H1 (cell line): ENCODE data around the gene KRTAP20-1. TPM values are rescaled to one million over a fixed set of nuclear protein-coding genes. Genes with fewer than 3 reads are reported as not detected.

Source experiments
- CTCF ChIA-PET: fragments of 300-600 bp; sonication (Branson Sonifier 250); formaldehyde crosslinking; loops from one replicate; lab custom pipeline; 2021; ENCODE audit not compliant: partially characterized antibody; lab: Charles Lee
- POLR2A ChIA-PET: fragments of 300-600 bp; sonication (Branson Sonifier 250); formaldehyde crosslinking; loops from one replicate; lab custom pipeline; 2021; ENCODE audit warnings: inconsistent platforms; ENCODE audit not compliant: partially characterized antibody; lab: Charles Lee
- DNase-seq, 2 experiments: peaks; one replicate each; pipeline versions ENCODE4 v3.0.0 to v3.0.0-alpha.2; 2010 to 2022; ENCODE audit warnings: low spot score in 2 of 2, low read depth in 1 of 2, mixed read lengths in 1 of 2
- FAIRE-seq: peaks from 2 replicates; lab custom pipeline; 2011; peaks lifted over from hg19 to GRCh38; lab: Jason Lieb, UNC
- H2AFZ ChIP-seq: 2 replicates; pipeline ENCODE4 v1.8.1; 2012; ENCODE audit warnings: low read length, inconsistent platforms
- H2AK5ac ChIP-seq: 2 replicates; pipeline ENCODE4 v1.6.1; 2013; ENCODE audit warnings: low read depth, low read length
- H2BK120ac ChIP-seq: replicated peaks from 2 replicates; pipeline ENCODE3; 2013; ENCODE audit warnings: low read depth, low read length, inconsistent platforms
- H2BK12ac ChIP-seq: 2 replicates; pipeline ENCODE4 v1.6.1; 2013; ENCODE audit warnings: low read depth, low read length
- H2BK15ac ChIP-seq: 2 replicates; pipeline ENCODE4 v1.6.1; 2013; ENCODE audit warnings: low read length
- H2BK20ac ChIP-seq: 2 replicates; pipeline ENCODE4 v1.6.1; 2013; ENCODE audit warnings: low read length
- H2BK5ac ChIP-seq: 2 replicates; pipeline ENCODE4 v1.6.1; 2013; ENCODE audit warnings: low read depth, low read length
- H3K14ac ChIP-seq: 2 replicates; pipeline ENCODE4 v1.6.1; 2013; ENCODE audit warnings: inconsistent platforms; ENCODE audit not compliant: insufficient read length
- H3K18ac ChIP-seq: 2 replicates; pipeline ENCODE4 v1.6.1; 2013; ENCODE audit warnings: low read length; ENCODE audit errors: extremely low read depth
- H3K23ac ChIP-seq: 2 replicates; pipeline ENCODE4 v1.6.1; 2013; ENCODE audit warnings: inconsistent platforms; ENCODE audit not compliant: insufficient read length
- H3K23me2 ChIP-seq: 2 replicates; pipeline ENCODE4 v1.6.1; 2013; ENCODE audit warnings: low read depth, low read length
- H3K27ac ChIP-seq: 2 replicates; pipeline ENCODE4 v1.6.1; 2011; ENCODE audit warnings: low read depth, low read length, inconsistent platforms
- H3K27me3 ChIP-seq, 4 experiments: replicated peaks in 1 of 4; 1 replicate in 1 of 4; 2 replicates in 3 of 4; pipeline versions ENCODE4 v1.6.1 to v1.8.1; 2011 to 2013; ENCODE audit warnings: low read length in 3 of 4, mild to moderate bottlenecking in 3 of 4, inconsistent platforms in 2 of 4, mixed read lengths in 2 of 4, moderate library complexity in 1 of 4; ENCODE audit not compliant: control insufficient read depth in 3 of 4, insufficient read depth in 3 of 4; ENCODE audit errors: extremely low read depth in 1 of 4
- H3K36me3 ChIP-seq, 4 experiments: 2 replicates each; pipeline versions ENCODE4 v1.6.1 to v1.8.1; 2011 to 2013; ENCODE audit warnings: mild to moderate bottlenecking in 4 of 4, low read length in 3 of 4, moderate library complexity in 2 of 4, control low read depth in 1 of 4, inconsistent platforms in 1 of 4; ENCODE audit not compliant: insufficient read depth in 4 of 4, control insufficient read depth in 2 of 4
- H3K4ac ChIP-seq: replicated peaks from 2 replicates; pipeline ENCODE3; 2013; ENCODE audit warnings: low read length, low read depth, mixed read lengths, inconsistent platforms; ENCODE audit not compliant: insufficient read length
- H3K4me1 ChIP-seq, 4 experiments: replicated peaks in 1 of 4; 1 replicate in 1 of 4; 2 replicates in 3 of 4; pipeline versions ENCODE4 v1.6.1 to v1.8.1; 2011 to 2013; ENCODE audit warnings: low read length in 3 of 4, inconsistent platforms in 2 of 4, mixed read lengths in 1 of 4; ENCODE audit not compliant: insufficient read depth in 4 of 4, control insufficient read depth in 3 of 4
- H3K4me2 ChIP-seq, 2 experiments: 2 replicates each; pipeline versions ENCODE4 v1.6.1 to v1.8.1; 2011 to 2013; ENCODE audit warnings: low read depth in 2 of 2, low read length in 2 of 2, control low read depth in 1 of 2, inconsistent platforms in 1 of 2, mild to moderate bottlenecking in 1 of 2; ENCODE audit not compliant: insufficient read depth in 1 of 2
- H3K4me3 ChIP-seq, 4 experiments: fragments of 200-600, 300-600 bp in 1 of 4; sonication (generic), shearing (Covaris generic), sonication (Bioruptor Twin) in 1 of 4; 2 replicates each; pipeline versions ENCODE4 v1.5.1 to v1.8.1; 2011 to 2016; ENCODE audit warnings: low read length in 4 of 4, low read depth in 3 of 4, control low read depth in 2 of 4, inconsistent platforms in 2 of 4, mild to moderate bottlenecking in 2 of 4, mixed read lengths in 1 of 4, moderate library complexity in 1 of 4; ENCODE audit not compliant: insufficient read depth in 2 of 4; ENCODE audit errors: extremely low read depth in 1 of 4
- H3K56ac ChIP-seq: replicated peaks from 2 replicates; pipeline ENCODE3; 2013; ENCODE audit warnings: low read depth, mild to moderate bottlenecking, mixed read lengths, low read length, inconsistent platforms; ENCODE audit not compliant: insufficient read length
- H3K79me1 ChIP-seq: 2 replicates; pipeline ENCODE4 v1.6.1; 2013; ENCODE audit warnings: low read depth, low read length, control low read depth
- H3K79me2 ChIP-seq, 2 experiments: 2 replicates each; pipeline versions ENCODE4 v1.6.1 to v1.8.1; 2012 to 2013; ENCODE audit warnings: low read length in 2 of 2, mild to moderate bottlenecking in 2 of 2, inconsistent platforms in 1 of 2; ENCODE audit not compliant: insufficient read depth in 2 of 2, control insufficient read depth in 1 of 2
- H3K9ac ChIP-seq, 4 experiments: replicated peaks in 1 of 4; 1 replicate in 1 of 4; 2 replicates in 3 of 4; pipeline versions ENCODE4 v1.6.1 to v1.8.1; 2011 to 2013; ENCODE audit warnings: low read depth in 3 of 4, low read length in 3 of 4, control low read depth in 2 of 4, mild to moderate bottlenecking in 2 of 4, moderate library complexity in 2 of 4, inconsistent platforms in 1 of 4; ENCODE audit errors: extremely low read depth in 1 of 4
- H3K9me3 ChIP-seq, 2 experiments: 2 replicates each; pipeline versions ENCODE4 v1.6.1 to v1.8.1; 2012 to 2013; ENCODE audit warnings: mild to moderate bottlenecking in 2 of 2, moderate library complexity in 2 of 2, control low read depth in 1 of 2, inconsistent platforms in 1 of 2, low read depth in 1 of 2, low read length in 1 of 2, mixed read lengths in 1 of 2; ENCODE audit not compliant: insufficient read depth in 2 of 2
- H4K20me1 ChIP-seq, 2 experiments: replicated peaks in 1 of 2; 2 replicates each; pipeline versions ENCODE3 to v1.8.1; 2011 to 2013; ENCODE audit warnings: inconsistent platforms in 2 of 2, low read length in 2 of 2, mild to moderate bottlenecking in 1 of 2; ENCODE audit not compliant: insufficient read depth in 2 of 2, control insufficient read depth in 1 of 2
- H4K5ac ChIP-seq: 2 replicates; pipeline ENCODE4 v1.6.1; 2013; ENCODE audit warnings: low read length, low read depth, mixed read lengths, inconsistent platforms; ENCODE audit not compliant: insufficient read length
- H4K8ac ChIP-seq: 2 replicates; pipeline ENCODE4 v1.8.0; 2013; ENCODE audit warnings: mild to moderate bottlenecking, moderate library complexity, low read length, inconsistent platforms; ENCODE audit not compliant: insufficient read depth; ENCODE audit errors: extremely low read depth
- H4K91ac ChIP-seq: replicated peaks from 2 replicates; pipeline ENCODE3; 2013; ENCODE audit warnings: low read length, mixed read lengths, inconsistent platforms; ENCODE audit not compliant: insufficient read length
- CEBPB ChIP-seq: IDR thresholded peaks from 2 replicates; pipeline ENCODE4 v1.6.1; 2012; ENCODE audit warnings: low read depth, low read length
- CTBP2 ChIP-seq: IDR thresholded peaks from 2 replicates; pipeline ENCODE4 v1.7.0; 2011; ENCODE audit warnings: borderline replicate concordance, mild to moderate bottlenecking, moderate library complexity, mixed read lengths, low read length; ENCODE audit not compliant: insufficient read depth, insufficient read length
- GABPA ChIP-seq: IDR thresholded peaks from 2 replicates; pipeline ENCODE4 v1.6.1; 2011; ENCODE audit warnings: mild to moderate bottlenecking, low read length, moderate library complexity, borderline replicate concordance; ENCODE audit not compliant: insufficient read depth
- GTF2F1 ChIP-seq: IDR thresholded peaks from 2 replicates; pipeline ENCODE4 v1.6.1; 2012; ENCODE audit warnings: low read depth, low read length, improper control_type of control experiment, borderline replicate concordance
- HDAC2 ChIP-seq, 2 experiments: fragments of 300-600 bp in 1 of 2; sonication (generic) in 1 of 2; IDR thresholded peaks; 2 replicates each; pipeline ENCODE4 v1.6.1; 2011 to 2012; ENCODE audit warnings: low read depth in 2 of 2, low read length in 2 of 2, mild to moderate bottlenecking in 2 of 2, moderate library complexity in 2 of 2, borderline replicate concordance in 1 of 2, inconsistent platforms in 1 of 2
- KDM4A ChIP-seq: IDR thresholded peaks from one replicate; pipeline ENCODE4 v1.7.1; 2012; ENCODE audit warnings: low read depth, mild to moderate bottlenecking, moderate library complexity, low read length, inconsistent platforms; ENCODE audit not compliant: severe bottlenecking
- RNF2 ChIP-seq: fragments of 200-900, 300-1000 bp; sonication (generic); IDR thresholded peaks from 2 replicates; pipeline ENCODE4 v1.7.1; 2016; ENCODE audit warnings: borderline replicate concordance, low read depth, mild to moderate bottlenecking, antibody characterized with exemption, low read length; ENCODE audit not compliant: poor library complexity, severe bottlenecking; ENCODE audit errors: missing control alignments
- RXRA ChIP-seq: IDR thresholded peaks from 2 replicates; pipeline ENCODE4 v1.6.1; 2011; ENCODE audit warnings: low read depth, mild to moderate bottlenecking, low read length, moderate library complexity; ENCODE audit not compliant: insufficient read depth
- SAP30 ChIP-seq: fragments of 300-600 bp; sonication (generic); IDR thresholded peaks from 2 replicates; pipeline ENCODE4 v1.7.1; 2012; ENCODE audit warnings: low read length, moderate library complexity, mild to moderate bottlenecking, inconsistent platforms; ENCODE audit not compliant: insufficient read depth, insufficient replicate concordance
- SP4 ChIP-seq: IDR thresholded peaks from 2 replicates; pipeline ENCODE4 v1.6.1; 2012; ENCODE audit warnings: low read length, inconsistent platforms
- polyA plus RNA-seq, 7 experiments: library from polyadenylated mRNA; depleted of rRNA in 3 of 7; stranded (reverse) in 5 of 7; unstranded in 2 of 7; fragments of >200 nt in 5 of 7; fragments of 200-250 nt in 2 of 7; gene quantifications; 1 replicate in 5 of 7; 2 replicates in 1 of 7; 4 replicates in 1 of 7; pipeline versions ENCODE4 v1.2.1 to v1.2.3, GENCODE V29; 2011 to 2013; ENCODE audit warnings: missing spikeins in 2 of 7, mixed read lengths in 2 of 7
- total RNA-seq: library from RNA; stranded (reverse); fragmentation: NEBNext Ultra II Directional; extraction: Animal tissue kit (Norgen Biotek cat#: 25700); gene quantifications from 2 replicates; pipeline ENCODE4 v1.2.1, GENCODE V29; 2021

Gene KRTAP20-1
- total and polyA plus RNA-seq, 2 of the 8 experiments (the other 6 are each of a cell fraction or from before 2014, with no cell fraction given) = not detected

DNA sequence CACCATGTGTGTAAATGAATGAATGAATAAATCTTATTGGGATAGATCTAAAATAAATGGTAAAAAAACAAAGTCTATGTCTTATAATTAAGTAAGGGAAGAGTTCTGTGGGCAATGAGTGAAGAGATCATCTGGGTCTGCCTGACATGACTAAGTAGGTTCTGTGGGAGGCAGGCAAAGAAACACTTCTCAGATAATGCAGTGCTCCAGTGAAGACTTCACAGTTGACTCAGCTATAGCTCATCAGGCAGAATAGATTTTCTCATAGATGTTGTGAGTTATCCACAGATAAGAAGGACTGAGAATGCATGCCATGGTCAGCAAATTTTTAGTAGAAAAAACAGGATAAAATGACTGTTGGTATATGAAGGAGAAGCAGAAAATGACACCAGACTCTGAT lies 38.5 kb upstream of the KRTAP20-1 start:
- Histone ChIP-seq H2AFZ (no peak overlapping the region), H3K4me3 (no peak overlapping the region), H3K4me1 (no peaks in the 10 kb centered on the region), H3K9ac (no peak overlapping the region), H3K36me3 (no peaks in the 10 kb centered on the region), H3K23me2 (no peaks in the 10 kb centered on the region), H3K14ac (no peak overlapping the region), H4K20me1 (no peaks in the 10 kb centered on the region), H3K79me1 (no peaks in the 10 kb centered on the region), H2BK120ac (no peak overlapping the region), H3K79me2 (no peaks in the 10 kb centered on the region), H3K18ac (no peak overlapping the region), H2BK5ac (no peak overlapping the region), H4K5ac (no peak overlapping the region), H4K8ac (no peak overlapping the region), H3K4ac (no peak overlapping the region), H3K9me3 (no peaks in the 10 kb centered on the region), H2BK20ac (no peak overlapping the region), H2BK12ac (no peak overlapping the region), H3K4me2 (no peak overlapping the region), H4K91ac (no peak overlapping the region), H2AK5ac (no peak overlapping the region), H2BK15ac (no peak overlapping the region), H3K27me3 (no peaks in the 10 kb centered on the region), H3K27ac (no peak overlapping the region), H3K56ac (no peak overlapping the region), H3K23ac (no peak overlapping the region)
- ChIA-PET POLR2A (no interaction called here), CTCF (interaction anchor here (1.7 kb wide), 1 partner anchor 10 kb away, joined by 5 read pairs; no protein-coding TSS in a partner anchor)
- FAIRE-seq (no peak), DNase-seq (no peak)
- TF ChIP-seq GABPA (no peak), SAP30 (no peak), CTBP2 (no peak), HDAC2 (IDR thresholded peaks at IDR 0.05; ENCODE audit: borderline replicate concordance in 1 of 2, low read depth in 2 of 2, low read length in 2 of 2) (no peak), GTF2F1 (no peak), RNF2 (no peak), CEBPB (no peak), KDM4A (no peak), SP4 (no peak), RXRA (no peak)
